HG03175 (cell line): ENCODE data around the gene PLEKHA5.

Source experiments
- ATAC-seq: cut with Tn5 transposase; IDR thresholded peaks from one replicate; pipeline ENCODE4 v1.9.1; 2021; ENCODE audit warnings: mild to moderate bottlenecking, moderate library complexity; ENCODE audit not compliant: unreplicated experiment

Gene PLEKHA5

GRCh38 chr12:19127270-19127669 is 2.3 kb upstream of the PLEKHA5 start:
- ATAC-seq = no peak

GRCh38 chr12:19128485-19128884 is 1.0 kb upstream of the PLEKHA5 start:
- ATAC-seq = no peak

GRCh38 chr12:19129122-19129485 is 429 bp upstream of the PLEKHA5 start:
- ATAC-seq = no peak

- no peak for ATAC-seq
Observed at GRCh38 chr12:19130224-19131024, 891 bp downstream of the PLEKHA5 start.

GRCh38 chr12:19131025-19131444 is 1.5 kb downstream of the PLEKHA5 start:
- ATAC-seq = no peak

- no peak for ATAC-seq
Observed at GRCh38 chr12:19138551-19138950, 9.0 kb downstream of the PLEKHA5 start.

GRCh38 chr12:19138956-19139355 is 9.4 kb downstream of the PLEKHA5 start:
- ATAC-seq = no peak

GRCh38 chr12:19139615-19140194 is 10.2 kb downstream of the PLEKHA5 start:
- ATAC-seq = no peak

- no peak for ATAC-seq
Observed at GRCh38 chr12:19140381-19141236, 11.1 kb downstream of the PLEKHA5 start.

- no peak for ATAC-seq
Observed at GRCh38 chr12:19142499-19142898, 13.0 kb downstream of the PLEKHA5 start.

GRCh38 chr12:19144287-19144686 is 14.8 kb downstream of the PLEKHA5 start:
- no peak for ATAC-seq

GRCh38 chr12:19144985-19145384 is 15.5 kb downstream of the PLEKHA5 start:
- no peak for ATAC-seq

GRCh38 chr12:19148860-19149259 is 19.3 kb downstream of the PLEKHA5 start:
- peak; percentile 89 for ATAC-seq

- no peak for ATAC-seq
Observed at GRCh38 chr12:19150273-19150900, 20.9 kb downstream of the PLEKHA5 start.

GRCh38 chr12:19151298-19151697 is 21.8 kb downstream of the PLEKHA5 start:
- no peak for ATAC-seq

- ATAC-seq = no peak
Observed at GRCh38 chr12:19153396-19153795, 23.9 kb downstream of the PLEKHA5 start.

- ATAC-seq = no peak
Observed at GRCh38 chr12:19154686-19155085, 25.2 kb downstream of the PLEKHA5 start.

GRCh38 chr12:19155981-19156734 is 26.6 kb downstream of the PLEKHA5 start:
- ATAC-seq = no peak

- ATAC-seq = no peak
Observed at GRCh38 chr12:19158923-19159322, 29.4 kb downstream of the PLEKHA5 start.

- no peak for ATAC-seq
Observed at GRCh38 chr12:19161216-19161615, 31.7 kb downstream of the PLEKHA5 start.
